NCI-H1105 (cell line): ENCODE data around the gene TEX13B.

Experiments
- DNase-seq: peaks from one replicate; lab custom pipeline; 2025; lab: John Stamatoyannopoulos, UW

TEX13B gene

GRCh38 chrX:107936434-107936730, 45.8 kb downstream of the TEX13B start:
- DNase-seq, result no peak

GRCh38 chrX:107935664-107936433, 46.3 kb downstream of the TEX13B start:
- DNase-seq, result no peak

GRCh38 chrX:107935200-107935599, 47.0 kb downstream of the TEX13B start:
- no peak for DNase-seq

- no peak for DNase-seq
Observed at GRCh38 chrX:107934262-107934661, 47.9 kb downstream of the TEX13B start.
